ENCODE results near the gene MAST4.

Gene MAST4

DNA sequence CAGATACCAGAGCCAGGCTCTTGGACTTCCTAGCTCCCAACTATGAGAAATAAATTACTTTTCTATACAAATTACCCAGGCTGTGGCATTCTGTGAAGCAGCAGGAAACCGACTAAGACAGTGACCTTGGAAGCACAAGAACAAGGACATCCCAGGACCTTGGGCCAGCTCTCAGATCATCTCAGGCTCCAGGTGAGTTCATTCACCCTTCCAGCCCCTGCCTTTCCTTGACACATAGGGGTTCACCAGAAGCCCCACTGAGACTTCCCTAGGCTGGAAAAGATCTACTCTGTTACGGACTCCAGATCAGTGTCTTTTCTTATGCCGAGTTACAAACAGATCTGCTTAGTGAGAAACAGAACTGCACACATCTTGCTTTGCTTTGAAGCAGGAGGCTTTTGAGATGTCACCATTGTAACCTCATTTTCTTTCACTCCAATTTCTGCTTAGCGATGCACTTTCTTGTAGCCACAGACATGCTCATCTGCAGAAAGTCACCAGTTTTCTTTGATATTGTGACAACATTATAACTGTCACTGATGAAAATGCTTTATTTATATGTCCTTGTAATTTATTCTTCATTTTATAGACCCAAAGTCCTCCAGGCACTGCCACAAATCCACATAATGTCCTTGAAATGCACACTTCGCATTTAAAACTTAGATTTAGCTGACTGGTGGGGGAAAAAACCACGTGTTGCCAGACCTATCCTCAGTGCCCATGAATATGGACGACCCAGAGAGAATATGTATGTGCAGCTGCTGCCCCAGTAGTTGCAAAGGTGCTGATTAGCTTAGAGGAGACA lies 592.3 kb downstream of the MAST4 start:
- no peak overlapping the region for H3K4me3 ChIP-seq (ENCODE audit: control insufficient read depth, low read depth, low read length)
- DNase-seq (ENCODE audit: low read depth) = no peak
- TF ChIP-seq, protein P1, sequence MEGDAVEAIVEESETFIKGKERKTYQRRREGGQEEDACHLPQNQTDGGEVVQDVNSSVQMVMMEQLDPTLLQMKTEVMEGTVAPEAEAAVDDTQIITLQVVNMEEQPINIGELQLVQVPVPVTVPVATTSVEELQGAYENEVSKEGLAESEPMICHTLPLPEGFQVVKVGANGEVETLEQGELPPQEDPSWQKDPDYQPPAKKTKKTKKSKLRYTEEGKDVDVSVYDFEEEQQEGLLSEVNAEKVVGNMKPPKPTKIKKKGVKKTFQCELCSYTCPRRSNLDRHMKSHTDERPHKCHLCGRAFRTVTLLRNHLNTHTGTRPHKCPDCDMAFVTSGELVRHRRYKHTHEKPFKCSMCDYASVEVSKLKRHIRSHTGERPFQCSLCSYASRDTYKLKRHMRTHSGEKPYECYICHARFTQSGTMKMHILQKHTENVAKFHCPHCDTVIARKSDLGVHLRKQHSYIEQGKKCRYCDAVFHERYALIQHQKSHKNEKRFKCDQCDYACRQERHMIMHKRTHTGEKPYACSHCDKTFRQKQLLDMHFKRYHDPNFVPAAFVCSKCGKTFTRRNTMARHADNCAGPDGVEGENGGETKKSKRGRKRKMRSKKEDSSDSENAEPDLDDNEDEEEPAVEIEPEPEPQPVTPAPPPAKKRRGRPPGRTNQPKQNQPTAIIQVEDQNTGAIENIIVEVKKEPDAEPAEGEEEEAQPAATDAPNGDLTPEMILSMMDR (conservative IDR thresholded peaks at IDR 0.05; ENCODE audit: control insufficient read depth, insufficient read depth, low read depth, low read length) = no peak

DNA sequence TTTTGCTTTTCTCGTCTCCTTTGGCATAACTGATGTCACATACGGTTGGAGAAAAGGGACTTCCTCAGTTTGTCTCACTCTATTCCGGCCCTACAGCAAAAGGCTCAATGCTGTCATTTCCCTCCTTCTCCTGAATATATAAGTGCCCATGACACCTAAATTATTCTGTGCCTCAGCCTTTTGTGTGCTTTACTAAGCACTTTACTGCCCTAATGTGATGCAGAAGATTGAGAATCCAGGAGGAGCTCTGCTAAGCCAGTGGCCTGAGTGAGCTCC lies 592.8 kb downstream of the MAST4 start:
- no peak overlapping the region for H3K4me3 ChIP-seq (ENCODE audit: control insufficient read depth, low read depth, low read length)
- DNase-seq (ENCODE audit: low read depth) = no peak
- TF ChIP-seq, protein P1 (conservative IDR thresholded peaks at IDR 0.05; ENCODE audit: control insufficient read depth, insufficient read depth, low read depth, low read length) = no peak

DNA sequence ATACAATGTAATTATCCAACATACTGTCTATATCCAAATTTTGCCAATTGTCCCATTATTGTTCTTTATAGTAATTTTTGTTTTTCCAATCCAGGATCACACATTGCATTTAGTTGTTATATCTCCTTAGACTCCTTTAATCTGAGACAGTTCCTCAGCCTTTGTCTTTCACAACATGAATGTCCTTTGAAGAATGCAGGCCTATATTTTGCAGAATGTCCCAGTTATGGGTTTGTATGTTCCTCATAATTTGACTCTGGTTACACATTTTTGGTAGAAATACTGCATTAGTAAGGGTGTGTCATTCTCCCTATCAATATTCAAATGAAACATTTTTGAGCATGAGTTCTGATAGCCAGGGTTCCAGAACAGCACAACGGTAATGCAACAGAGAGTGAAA lies 593.7 kb downstream of the MAST4 start:
- no peak overlapping the region for H3K4me3 ChIP-seq (ENCODE audit: control insufficient read depth, low read depth, low read length)
- DNase-seq (ENCODE audit: low read depth) = no peak
- TF ChIP-seq, protein P1 (conservative IDR thresholded peaks at IDR 0.05; ENCODE audit: control insufficient read depth, insufficient read depth, low read depth, low read length) = no peak

DNA sequence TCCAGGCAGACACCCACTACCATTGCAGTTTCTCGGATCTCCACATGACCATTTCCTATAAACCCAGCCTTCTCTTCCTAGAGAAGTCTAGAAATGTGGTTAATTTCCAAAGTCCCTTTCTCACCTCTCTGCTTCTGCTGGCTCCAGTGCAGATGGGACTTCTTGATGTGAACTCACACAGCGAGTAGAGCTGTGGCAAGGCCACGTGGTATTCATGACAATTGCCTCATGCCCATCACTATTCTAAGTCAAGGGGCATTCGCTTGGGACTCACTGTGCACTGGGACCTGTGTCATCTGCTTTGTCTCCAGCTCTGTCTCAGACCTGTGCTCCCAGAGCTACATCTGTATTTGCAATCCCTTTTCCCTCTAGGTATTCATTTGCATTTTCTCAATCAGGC lies 594.2 kb downstream of the MAST4 start:
- DNase-seq (ENCODE audit: low read depth) = no peak
- H3K4me3 ChIP-seq (ENCODE audit: control insufficient read depth, low read depth, low read length) = no peak overlapping the region

DNA sequence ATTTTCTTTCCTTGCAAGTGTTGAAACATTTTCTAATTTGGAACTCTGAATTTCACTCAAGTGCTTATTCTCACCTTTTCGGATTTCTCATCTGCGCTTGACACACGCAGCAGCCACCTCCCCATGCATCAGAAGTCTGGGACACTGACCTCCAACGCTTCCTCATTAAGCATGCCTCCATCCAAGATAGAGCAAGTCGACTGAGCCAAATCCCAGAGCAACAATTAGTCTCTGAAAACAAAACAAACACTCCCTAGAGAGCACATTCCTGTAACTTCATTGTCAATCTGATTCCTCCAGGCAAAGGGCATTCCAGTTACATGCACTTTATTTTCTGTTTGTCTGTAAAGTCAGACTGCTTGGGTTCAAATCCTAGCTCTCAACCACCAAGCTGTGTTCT lies 594.7 kb downstream of the MAST4 start:
- TF ChIP-seq, protein P1 (conservative IDR thresholded peaks at IDR 0.05; ENCODE audit: control insufficient read depth, insufficient read depth, low read depth, low read length) = no peak
- H3K4me3 ChIP-seq (ENCODE audit: control insufficient read depth, low read depth, low read length) = no peak overlapping the region
- no peak for DNase-seq (ENCODE audit: low read depth)

More for the DNA sequence above, 594.2 kb downstream of the MAST4 start:
- TF ChIP-seq, protein P1 (conservative IDR thresholded peaks at IDR 0.05; ENCODE audit: control insufficient read depth, insufficient read depth, low read depth, low read length) = no peak

DNA sequence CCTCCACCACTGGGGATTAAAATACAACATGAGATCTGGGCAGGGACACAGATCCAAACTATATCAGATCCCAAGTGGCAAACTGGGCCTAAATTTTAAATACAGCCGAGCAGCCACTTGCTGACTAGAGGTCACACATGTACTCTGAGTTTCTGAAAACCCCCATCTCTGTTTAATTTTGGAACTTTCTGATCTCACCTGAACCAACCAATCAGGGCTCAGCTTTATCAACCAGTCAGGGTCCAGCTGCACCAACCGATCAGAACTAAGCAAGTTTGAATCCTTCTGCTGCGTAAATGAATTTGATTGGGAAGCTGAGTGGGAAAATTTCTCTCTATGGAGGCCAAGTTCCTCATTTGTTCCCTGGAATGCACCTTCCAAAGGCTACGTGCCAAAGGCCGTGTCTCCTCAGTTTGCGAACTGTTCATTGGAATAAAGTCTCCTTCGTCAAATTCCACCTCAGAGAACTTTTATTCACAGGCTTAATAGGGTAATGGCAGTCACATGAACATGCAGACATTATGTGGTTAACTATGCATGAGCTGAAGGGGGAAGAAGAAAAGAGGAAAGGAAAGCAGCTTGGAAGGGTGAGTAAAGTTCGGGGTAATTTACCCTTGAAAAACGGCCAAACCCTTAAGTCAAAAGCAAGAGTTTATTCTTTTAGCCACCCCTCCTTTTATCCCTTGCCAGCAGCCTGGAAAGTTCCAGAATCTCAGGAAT lies 596.7 kb downstream of the MAST4 start:
- H3K4me3 ChIP-seq (ENCODE audit: control insufficient read depth, low read depth, low read length) = no peak overlapping the region
- TF ChIP-seq, protein P1 (conservative IDR thresholded peaks at IDR 0.05; ENCODE audit: control insufficient read depth, insufficient read depth, low read depth, low read length) = no peak
- DNase-seq (ENCODE audit: low read depth) = no peak
